Head of caudate nucleus (tissue), 42 donors: ENCODE data around the gene PALS1.

Experiments
- DNase-seq, 42 donors: peaks; one replicate each; pipeline versions ENCODE4 v3.0.0 to v3.0.0-alpha.2; 2020 to 2021; ENCODE audit warnings: mixed read lengths in 7 of 42
- intact Hi-C: fragments of 100-400 bp; cut with DNase I; formaldehyde crosslinking; loops from one replicate; pipeline ENCODE4 v1.15.0; 2022

The PALS1 gene

DNA sequence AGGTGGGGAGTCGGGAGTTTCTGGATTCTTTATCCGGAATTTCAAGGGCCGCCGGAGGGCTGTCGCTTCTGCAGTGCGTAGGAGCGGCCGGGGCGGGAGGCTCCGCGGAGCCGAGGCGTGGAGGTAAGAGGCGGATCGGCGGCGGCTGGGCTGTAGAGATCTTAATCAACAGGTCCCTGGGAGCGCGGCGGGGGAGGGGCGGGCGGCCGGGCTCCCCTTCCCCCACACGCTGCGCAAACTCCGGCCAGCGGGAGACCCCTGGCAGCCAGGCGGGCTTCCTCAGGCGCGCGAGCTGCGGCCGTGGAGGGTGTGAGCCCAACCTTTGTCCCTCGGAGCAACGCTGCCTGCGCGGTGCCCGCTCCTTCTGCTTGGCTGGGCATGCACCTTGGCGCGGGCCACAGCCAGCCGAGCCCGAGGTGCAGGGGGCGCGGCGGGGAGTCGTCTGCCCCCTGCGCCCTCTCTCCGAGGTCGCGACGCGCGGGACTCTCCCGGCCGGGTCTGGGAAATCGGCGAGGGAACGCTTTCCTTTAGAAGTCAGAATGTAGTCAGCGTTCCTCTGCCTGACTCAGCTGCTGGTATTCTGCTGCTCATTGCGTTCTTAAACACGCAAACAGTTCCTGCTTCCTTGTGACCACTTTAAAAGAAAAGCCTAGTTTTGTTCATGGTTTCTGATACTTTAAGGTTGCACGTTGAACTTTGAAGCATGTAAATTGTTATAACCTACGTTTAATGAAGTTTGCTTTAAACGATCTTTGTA lies at the start of gene PALS1:
TSS of gene PALS1 (plus strand) at position 25 of the 757 bp plus-strand sequence. CDS start 37,736 bp downstream, outside the sequence.
- DNase-seq, result peak in 24 of 42 donors; percentile 22 to 81 (median 51)
- intact Hi-C loops, result loop anchor here (5.0 kb wide), 3 partner anchors 36 to 734 kb away; partner anchors contain the start of genes ATP6V1D and GPHN

DNA sequence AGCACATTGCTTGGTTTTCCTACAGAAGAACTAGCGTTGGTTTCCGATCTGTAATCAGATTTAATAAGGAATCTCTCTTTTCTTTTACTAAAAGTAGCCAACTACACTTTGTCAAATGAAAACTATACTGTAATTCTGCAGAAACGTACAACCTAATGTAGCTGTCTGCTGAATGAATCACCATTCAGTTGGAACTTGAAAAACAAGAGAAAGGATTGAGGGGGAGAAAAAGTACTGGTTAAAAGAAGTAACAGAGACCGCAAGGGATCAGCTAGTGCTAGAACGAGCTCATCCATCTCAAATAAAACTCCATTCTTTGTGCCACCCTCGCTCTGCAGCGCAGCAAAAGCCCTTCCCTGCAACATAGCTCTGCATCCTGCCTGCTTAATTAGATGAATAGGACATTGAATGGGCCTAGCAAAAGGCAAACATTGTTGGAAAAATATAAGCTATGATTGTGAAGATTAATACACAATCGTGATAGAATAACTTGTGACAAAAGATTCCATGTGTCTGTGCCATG lies 49.4 kb upstream of the PALS1 start:
- intact Hi-C loops, result no loop called here

DNA sequence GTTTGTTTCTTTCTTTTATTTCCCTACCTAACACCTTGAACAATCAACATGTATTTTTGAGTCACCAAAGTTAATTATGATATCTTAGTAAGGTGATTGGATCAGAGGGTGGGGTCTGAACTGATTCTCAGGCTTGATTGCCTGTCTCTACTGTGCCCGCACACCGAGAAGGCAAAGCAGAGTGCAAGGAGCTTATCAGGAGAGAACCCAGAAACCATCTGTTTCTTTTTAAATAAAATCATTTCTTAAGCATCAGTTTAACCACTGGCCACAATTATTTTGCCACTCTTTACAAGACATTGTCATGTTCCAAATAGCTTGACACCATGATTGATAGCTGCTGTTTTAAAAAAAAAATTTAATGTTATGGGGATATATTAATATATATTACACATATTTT lies 48.9 kb upstream of the PALS1 start:
- intact Hi-C loops, result no loop called here
- DNase-seq, result no peak

More for the DNA sequence above, 49.4 kb upstream of the PALS1 start:
- peak in 36 of 42 donors; percentile 8 to 73 (median 40) for DNase-seq

DNA sequence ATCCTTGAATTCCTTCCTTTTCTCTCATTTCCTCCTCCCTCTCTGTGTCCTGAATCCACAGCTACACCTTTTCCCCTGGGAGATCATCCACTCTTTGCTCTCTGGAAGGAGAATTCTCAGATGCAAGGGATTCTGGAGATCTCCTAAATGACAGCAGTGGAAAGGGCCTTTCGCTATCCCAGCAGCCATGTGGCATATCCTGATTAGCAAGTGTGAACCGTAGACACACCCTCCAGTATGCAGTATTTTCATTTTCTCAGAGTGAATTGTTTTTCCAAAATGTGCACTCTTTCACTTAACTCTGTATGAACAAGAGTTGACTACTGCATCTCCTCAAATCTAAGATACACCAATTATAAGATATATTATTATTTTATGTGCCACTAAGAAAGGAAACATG lies 46.0 kb upstream of the PALS1 start:
- intact Hi-C loops, result no loop called here
- DNase-seq, result no peak

DNA sequence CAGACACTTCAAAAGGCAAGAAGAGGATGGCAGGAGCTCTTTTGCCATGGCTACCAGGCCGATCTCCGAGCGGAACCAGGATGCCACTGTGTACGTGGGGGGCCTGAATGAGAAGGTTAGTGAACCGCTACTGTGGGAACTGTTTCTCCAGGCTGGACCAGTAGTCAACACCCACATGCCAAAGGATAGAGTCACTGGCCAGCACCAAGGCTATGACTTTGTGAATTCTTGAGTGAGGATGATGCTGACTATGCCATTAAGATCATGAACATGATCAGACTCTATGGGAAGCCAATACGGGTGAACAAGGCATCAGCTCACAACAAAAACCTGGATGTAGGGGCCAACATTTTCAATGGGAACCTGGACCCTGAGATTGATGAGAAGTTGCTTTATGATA lies 42.2 kb upstream of the PALS1 start:
- intact Hi-C loops, result no loop called here
- DNase-seq, result no peak

DNA sequence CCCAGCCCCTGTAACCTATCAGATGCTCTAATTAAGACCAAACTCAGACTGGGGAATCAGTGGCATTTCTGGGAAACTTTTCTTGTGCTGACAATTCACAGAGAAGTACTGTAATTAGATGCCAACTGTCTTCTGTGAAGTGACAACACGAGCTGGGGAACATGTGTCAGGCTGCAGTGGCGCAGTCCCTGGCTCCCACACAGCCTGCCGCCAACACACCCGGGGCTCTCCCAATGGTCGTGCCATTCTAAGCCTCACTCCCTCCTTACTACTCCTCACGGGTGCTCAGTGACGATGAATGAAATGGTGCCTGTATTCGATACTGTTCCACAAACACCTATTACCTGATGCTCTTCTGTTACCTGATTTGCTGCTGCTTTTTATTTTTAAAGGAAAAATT lies 33.4 kb upstream of the PALS1 start:
- peak in 15 of 42 donors; percentile 3 to 52 (median 16) for DNase-seq
- intact Hi-C loops, result no loop called here

DNA sequence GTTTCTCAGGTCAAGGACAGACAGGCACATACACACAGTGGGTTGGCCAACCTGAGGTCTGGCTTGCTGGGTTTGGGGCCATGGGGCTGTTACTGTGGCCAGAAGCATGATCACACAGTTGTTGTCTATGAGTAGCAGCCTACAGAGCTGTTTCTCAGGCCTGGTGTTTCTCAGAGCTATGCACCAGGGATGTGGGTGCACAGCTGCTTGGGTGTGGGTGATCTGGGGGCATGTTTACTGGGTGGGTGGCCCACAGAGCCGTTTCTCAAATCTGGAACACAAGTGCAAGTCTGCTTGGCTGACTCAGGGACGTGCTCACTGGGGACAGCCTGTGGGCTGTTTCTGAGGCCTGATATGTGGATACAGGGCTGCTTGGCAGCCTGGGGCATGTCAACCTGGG lies 23.1 kb upstream of the PALS1 start:
- intact Hi-C loops, result no loop called here
- DNase-seq, result no peak

DNA sequence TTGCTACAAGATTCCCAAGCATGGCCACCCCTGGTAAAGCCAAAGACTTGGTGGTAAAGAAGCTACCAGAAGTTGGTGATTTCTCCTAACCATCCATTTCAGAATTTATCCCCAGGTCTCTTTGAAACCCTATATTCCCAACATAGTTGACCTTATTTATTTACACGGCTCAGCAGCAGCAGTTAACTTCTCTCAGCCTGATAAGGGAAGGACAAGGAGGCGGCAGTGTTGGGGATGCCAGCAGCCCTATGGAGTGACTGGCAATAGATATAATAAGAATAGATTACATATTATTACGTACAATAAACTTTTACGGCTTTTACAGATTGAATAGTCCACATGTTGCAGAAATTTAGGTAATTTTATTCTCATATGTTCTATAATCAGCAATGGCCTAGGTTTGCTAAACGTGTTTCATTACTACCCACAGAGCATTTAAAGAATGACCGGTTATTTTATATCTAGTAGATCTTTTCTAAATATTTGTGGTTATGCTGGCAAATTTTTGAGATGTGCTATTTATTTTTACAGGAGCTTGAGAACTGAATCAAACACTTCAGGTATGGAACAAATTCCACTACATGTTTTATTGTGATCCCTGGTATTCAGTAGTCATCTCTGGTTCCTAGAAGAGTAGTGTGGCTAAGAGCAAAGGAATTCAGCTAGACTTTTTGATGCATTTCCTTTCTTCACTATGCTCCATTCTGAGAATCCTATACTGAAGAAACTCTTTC lies 19.8 kb upstream of the PALS1 start:
- intact Hi-C loops, result no loop called here
- no peak for DNase-seq

DNA sequence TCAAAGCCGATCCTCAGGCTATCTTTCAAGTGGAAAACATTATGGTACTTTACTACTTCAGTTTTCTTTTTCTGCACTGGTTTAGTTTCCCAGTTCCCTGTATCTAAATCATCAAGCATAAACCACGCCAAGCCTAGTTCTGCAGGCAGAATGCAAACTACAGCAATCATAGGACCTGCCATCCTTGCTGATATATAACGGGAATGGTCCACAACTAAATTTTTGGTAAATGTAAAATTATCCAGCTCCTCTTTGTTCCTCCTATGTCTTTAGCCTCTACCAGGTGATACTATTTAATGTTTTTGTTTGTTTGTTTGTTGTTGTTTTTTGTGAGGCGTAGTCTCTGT lies 19.3 kb upstream of the PALS1 start:
- DNase-seq, result no peak
- intact Hi-C loops, result no loop called here

DNA sequence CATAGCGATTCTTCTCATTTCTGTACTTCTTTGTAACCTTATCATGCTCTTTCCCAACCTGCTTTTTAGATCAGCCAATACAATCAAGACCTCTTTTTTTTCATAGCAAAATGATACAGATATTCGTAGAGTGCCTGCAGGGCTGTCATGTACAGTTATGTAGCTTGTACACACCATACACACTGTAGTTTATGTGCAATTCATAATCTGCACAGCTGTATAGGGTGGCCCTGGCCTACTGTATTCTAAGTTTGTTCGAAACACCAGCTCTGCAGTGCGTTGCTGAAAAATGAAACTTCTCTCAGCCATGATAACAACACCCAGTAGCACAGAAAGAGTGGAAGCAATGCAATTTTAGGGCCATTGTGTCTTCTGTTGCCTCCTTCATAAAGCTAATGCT lies 15.7 kb upstream of the PALS1 start:
- intact Hi-C loops, result no loop called here
- no peak for DNase-seq

DNA sequence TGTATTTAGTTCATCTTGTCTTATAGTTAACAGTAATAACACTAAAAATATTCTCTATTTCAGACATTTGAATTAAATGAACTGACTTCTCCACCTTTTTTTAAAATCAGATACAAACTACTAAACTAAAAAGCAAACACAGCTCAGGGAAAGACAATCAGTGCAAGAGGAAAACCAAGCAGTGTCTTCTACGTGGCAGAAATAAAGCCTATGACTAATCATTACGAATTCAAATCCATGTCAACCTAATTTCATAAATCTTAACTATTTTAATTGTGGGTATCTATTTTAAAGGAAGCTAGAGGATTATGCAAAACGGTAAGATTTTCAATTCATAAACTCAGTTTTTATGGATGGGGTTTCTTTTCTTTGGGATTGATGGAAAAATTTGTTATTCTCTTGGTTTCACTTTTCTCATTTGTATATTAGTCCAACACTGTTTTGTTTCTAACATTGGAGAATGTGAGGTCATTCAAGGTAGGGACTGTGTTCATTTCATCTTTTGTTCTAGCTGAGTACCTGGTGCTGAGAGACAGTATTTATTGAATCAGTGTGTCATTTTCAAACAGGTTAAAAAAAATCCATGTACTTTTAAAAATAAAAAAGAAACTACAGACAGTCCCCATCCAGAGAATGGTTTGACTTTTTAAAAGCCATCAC lies 12.8 kb upstream of the PALS1 start:
- no peak for DNase-seq
- intact Hi-C loops, result no loop called here

DNA sequence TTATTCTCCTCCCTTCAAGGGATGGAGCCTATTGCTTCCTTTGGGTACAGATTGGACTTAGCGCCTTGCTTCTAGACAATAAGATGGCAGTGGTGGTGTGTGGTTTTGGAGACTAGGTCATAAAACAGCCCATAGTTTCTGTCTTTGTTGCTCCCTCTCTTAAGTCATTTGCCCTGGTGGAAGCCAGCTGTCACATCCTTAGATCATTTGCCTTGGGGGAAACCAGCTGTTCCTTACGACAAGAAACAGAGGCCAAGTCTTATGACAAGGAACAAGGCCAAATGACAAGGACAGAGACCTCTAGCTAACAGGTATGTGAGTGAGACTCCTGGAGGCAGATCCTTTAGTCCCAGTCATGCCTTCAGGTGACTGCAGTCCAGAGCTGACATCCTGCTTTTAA lies 9.2 kb upstream of the PALS1 start:
- intact Hi-C loops, result no loop called here
- DNase-seq, result no peak

DNA sequence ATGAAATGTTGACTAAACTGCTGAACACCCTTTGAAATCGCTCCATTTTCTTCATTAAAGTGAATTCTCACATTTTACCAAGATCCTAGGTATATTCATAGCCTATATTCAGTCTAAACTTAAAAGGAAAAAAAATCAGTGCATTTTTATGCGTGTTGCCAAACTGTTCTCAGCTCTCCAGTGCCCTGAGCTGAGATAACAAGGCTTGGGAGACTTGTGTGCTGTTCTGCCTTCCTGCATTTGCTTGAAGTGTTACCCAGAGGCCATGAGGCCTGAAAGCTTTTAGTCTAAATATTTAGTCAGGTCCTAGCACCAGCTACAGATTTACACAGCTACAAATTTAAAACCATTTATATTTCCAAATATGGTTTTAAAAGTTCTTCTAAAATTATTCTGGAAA lies 8.6 kb upstream of the PALS1 start:
- intact Hi-C loops, result no loop called here
- DNase-seq, result no peak

DNA sequence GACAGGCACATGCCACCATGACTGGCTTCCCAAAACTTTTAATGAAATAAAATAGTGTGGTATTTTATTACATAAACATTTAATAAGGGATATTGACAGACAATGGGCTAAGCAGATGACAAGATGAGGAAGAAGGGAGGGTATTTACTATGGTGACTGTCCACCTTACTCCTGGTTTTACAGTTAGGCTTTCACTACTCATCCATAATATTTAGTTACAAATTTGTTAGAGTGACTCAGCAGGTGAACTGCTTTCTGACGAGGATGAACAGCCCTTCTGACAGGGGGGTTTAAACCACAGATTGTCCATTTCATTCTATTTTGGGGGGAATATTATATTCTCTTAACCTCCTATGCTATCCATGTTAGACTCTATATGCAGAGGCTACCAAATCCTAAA lies 3.6 kb upstream of the PALS1 start:
- DNase-seq, result no peak
- intact Hi-C loops, result no loop called here

DNA sequence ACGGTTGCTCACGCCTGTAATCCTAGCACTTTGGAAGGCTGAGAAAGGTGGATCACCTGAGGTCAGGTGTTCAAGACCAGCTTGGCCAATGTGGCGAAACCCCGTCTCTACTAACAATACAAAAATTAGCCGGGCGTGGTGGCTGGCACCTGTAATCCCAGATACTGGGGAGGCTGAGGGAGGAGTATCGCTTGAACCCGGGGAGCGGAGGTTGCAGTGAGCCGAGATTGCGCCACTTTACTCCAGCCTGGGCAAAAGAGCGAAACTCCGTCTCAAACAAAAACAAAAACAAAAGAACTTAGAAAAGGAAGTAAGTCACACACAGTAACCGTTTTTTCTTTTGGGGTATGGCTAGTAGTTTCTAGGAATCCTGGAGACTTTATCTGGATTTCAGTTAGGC lies 1.7 kb upstream of the PALS1 start:
- no peak for DNase-seq
- intact Hi-C loops, result no loop called here

DNA sequence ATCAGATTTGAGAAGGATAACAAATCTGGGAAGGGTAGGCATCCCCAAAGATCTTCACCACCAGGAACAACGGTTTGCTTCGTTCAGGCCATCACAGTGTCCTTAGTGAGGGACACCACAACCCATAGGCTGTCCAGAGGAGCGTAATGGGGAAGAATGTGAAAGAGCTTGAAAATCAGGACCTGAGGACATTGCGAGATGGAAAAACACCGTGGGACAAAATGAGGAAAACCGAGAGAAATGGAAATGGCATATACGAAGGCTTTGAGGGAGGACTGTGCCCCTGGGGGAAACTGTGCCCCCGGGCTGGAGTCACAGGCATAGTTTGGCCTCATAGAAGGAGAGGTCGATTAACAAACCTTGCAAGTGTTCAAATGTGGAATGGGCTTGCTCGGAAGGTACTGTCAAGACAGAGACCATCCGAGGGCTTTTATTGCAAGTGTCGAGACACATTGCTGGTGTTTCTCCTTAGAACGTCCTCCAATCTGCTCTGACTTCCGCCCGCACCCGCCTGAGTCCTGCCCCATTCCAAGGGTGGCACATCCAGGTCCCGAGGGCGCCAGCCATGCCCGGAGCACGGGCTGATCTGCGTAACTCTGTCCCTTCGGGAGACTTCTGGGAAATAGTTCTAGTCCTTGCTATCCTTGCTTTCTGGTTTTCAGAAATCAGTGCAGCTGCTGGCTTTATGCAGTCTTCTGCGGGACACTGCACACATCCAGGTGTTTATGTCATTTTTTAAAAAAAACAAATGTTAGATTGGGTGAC lies 885 bp upstream of the PALS1 start:
- peak; percentile 22 to 81 (median 56) for DNase-seq
- intact Hi-C loops, result loop anchor here (5.0 kb wide), 3 partner anchors 37 to 733 kb away; partner anchors contain the start of genes ATP6V1D and GPHN

DNA sequence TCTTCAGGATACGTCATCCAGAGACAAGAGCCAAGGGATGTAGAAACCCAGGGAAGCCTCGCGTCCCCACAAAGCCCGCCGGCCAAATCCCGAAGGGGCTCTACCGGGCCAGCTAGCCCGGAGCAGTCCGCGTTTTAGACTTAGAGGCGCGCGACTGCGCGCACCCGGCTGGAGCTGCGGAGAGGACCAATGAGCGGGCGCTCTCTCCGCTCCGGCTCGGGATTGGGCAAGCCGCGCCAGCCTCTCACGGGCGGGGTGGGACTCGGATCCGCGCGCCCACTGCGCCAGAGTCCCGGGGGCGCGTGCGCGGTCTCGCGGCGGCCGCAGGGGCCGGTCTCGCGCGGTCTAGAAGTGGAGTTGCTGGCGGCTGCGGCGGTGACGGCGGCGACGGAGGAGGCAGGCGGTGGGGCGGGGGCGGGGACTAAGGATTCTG lies 241 bp upstream of the PALS1 start:
- intact Hi-C loops, result loop anchor here (5.0 kb wide), 3 partner anchors 36 to 734 kb away; partner anchors contain the start of genes ATP6V1D and GPHN
- DNase-seq, result peak; percentile 88 to 98 (median 97)

DNA sequence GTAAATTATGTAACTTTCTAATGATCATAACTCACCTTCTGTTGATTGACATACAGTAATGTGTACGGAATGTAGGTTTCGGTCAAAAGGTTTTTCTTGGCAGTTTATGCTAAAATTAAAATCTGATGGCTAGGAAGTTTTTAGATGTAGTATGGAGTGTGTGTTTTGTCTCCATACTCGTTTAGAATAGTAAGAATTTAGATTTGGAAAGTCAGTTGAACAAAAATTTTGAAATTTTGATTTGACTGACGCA lies 859 bp downstream of the PALS1 start:
- no peak for DNase-seq
- intact Hi-C loops, result loop anchor here (5.0 kb wide), 3 partner anchors 35 to 735 kb away; partner anchors contain the start of genes ATP6V1D and GPHN

DNA sequence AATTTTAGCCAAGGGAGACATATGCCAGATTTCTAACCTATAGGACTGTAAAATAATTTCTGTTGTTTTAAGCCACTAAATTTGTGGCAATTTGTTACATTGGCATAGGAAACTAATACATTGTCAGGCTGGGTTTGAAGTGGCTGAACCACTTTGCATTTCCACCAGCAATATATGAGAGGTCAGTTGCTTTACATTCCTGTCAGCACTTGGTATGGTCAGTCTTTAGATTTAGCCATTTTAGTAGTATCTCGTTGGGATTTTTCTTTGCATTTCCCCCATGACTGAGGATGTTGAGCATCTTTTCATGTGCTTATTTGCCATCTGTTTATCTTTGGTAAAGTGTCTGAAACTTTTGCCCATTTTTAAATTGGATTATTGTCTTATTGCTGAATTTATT lies 3.9 kb downstream of the PALS1 start:
- DNase-seq, result no peak
- intact Hi-C loops, result no loop called here
